ENCODE measurements around the gene HS6ST2. TPM values are rescaled to one million over a fixed set of nuclear protein-coding genes. Genes with fewer than 3 reads are reported as not detected.

HS6ST2 gene
- total and polyA plus RNA-seq, 9 of the 15 experiments (the other 6 are each of a cell fraction or from before 2014, with no cell fraction given) = not detected

- no peak for TF ChIP-seq SRSF1 (IDR thresholded peaks at IDR 0.05; ENCODE audit: low read depth, low read length)
- no peak for TF ChIP-seq STAG1 (CRISPR knock-in tag; IDR thresholded peaks at IDR 0.05; ENCODE audit: borderline replicate concordance)
- no peak for TF ChIP-seq HLTF (IDR thresholded peaks at IDR 0.05)
These were observed 373.5 kb downstream of the HS6ST2 start (continued) for GRCh38 chrX:132584936-132585335.

GRCh38 chrX:132576939-132577338 lies 381.5 kb downstream of the HS6ST2 start:
- no peak for ATAC-seq
- no peak overlapping the region for H3K4me2 ChIP-seq (ENCODE audit: insufficient read depth, low read length)
- ChIA-PET CTCF (ENCODE audit: low intra/inter-chr PET ratio) (no interaction called here), POLR2A (no interaction called here)
- DNase-seq (ENCODE audit: extremely low read depth in 1 of 4, low spot score in 3 of 4) = no peak
- no TSS peak for BruUV-seq (replicated peaks)
- in situ Hi-C loops (cut with MboI) (no loop called here), intact Hi-C loops (cut with micrococcal nuclease) (no loop called here)
- no peaks in the 10 kb centered on the region for H3K27me3 ChIP-seq (ENCODE audit: control insufficient read depth in 2 of 2, insufficient read depth in 2 of 2, low read length in 2 of 2)
- 0% methylated on average over 2 of the region's 2 CpGs for WGBS (ENCODE audit: insufficient coverage, low coverage, missing lambda C conversion rate)
- no peak overlapping the region for H3K4me3 ChIP-seq
- no peak for FAIRE-seq
- no peaks in the 10 kb centered on the region for H3K79me2 ChIP-seq (ENCODE audit: control insufficient read depth, insufficient read depth, low read length)
- H4K20me1 ChIP-seq (replicated peaks; ENCODE audit: control insufficient read depth, insufficient read depth, low read length) = no peaks in the 10 kb centered on the region
- H3K27ac ChIP-seq (ENCODE audit: extremely low read depth, low read depth, low read length) = no peak overlapping the region
- H3K36me3 ChIP-seq (ENCODE audit: control insufficient read depth, insufficient read depth, low read length) = no peaks in the 10 kb centered on the region
- no peaks in the 10 kb centered on the region for H3K9me3 ChIP-seq (replicated peaks; ENCODE audit: control insufficient read depth, insufficient read depth, low read depth, low read length)
- H3K9me1 ChIP-seq (ENCODE audit: control insufficient read depth, insufficient read depth, low read length) = no peaks in the 10 kb centered on the region
- no peak overlapping the region for H2AFZ ChIP-seq (ENCODE audit: low read depth, low read length)
- H3K4me1 ChIP-seq (replicated peaks in 1 of 2; ENCODE audit: control insufficient read depth in 2 of 2, insufficient read depth in 2 of 2, low read length in 2 of 2) = no peaks in the 10 kb centered on the region
- no peak overlapping the region for H3K9ac ChIP-seq (ENCODE audit: insufficient read depth in 1 of 2, low read depth in 2 of 2, low read length in 2 of 2)
- TF ChIP-seq BRF1 (IDR thresholded peaks at IDR 0.05; ENCODE audit: borderline replicate concordance, extremely low read depth, insufficient read length) (no peak), SREBF1 (IDR thresholded peaks at IDR 0.05; ENCODE audit: borderline replicate concordance, low read depth, low read length) (no peak), ZNF444 (CRISPR knock-in tag; IDR thresholded peaks at IDR 0.05) (no peak), ZNF431 (CRISPR knock-in tag; IDR thresholded peaks at IDR 0.05) (no peak), GTF2F1 (IDR thresholded peaks at IDR 0.05; ENCODE audit: low read depth, low read length) (no peak), TRIM25 (IDR thresholded peaks at IDR 0.05; ENCODE audit: borderline replicate concordance) (no peak), CEBPZ (IDR thresholded peaks at IDR 0.05; ENCODE audit: borderline replicate concordance, low read depth, low read length) (no peak), PRMT5 (CRISPR knock-in tag; IDR thresholded peaks at IDR 0.05) (no peak), XRCC5 (IDR thresholded peaks at IDR 0.05; ENCODE audit: low read depth, low read length) (no peak), HSF4 (CRISPR knock-in tag; IDR thresholded peaks at IDR 0.05; ENCODE audit: borderline replicate concordance) (no peak)
- TF ChIP-seq, protein P1, sequence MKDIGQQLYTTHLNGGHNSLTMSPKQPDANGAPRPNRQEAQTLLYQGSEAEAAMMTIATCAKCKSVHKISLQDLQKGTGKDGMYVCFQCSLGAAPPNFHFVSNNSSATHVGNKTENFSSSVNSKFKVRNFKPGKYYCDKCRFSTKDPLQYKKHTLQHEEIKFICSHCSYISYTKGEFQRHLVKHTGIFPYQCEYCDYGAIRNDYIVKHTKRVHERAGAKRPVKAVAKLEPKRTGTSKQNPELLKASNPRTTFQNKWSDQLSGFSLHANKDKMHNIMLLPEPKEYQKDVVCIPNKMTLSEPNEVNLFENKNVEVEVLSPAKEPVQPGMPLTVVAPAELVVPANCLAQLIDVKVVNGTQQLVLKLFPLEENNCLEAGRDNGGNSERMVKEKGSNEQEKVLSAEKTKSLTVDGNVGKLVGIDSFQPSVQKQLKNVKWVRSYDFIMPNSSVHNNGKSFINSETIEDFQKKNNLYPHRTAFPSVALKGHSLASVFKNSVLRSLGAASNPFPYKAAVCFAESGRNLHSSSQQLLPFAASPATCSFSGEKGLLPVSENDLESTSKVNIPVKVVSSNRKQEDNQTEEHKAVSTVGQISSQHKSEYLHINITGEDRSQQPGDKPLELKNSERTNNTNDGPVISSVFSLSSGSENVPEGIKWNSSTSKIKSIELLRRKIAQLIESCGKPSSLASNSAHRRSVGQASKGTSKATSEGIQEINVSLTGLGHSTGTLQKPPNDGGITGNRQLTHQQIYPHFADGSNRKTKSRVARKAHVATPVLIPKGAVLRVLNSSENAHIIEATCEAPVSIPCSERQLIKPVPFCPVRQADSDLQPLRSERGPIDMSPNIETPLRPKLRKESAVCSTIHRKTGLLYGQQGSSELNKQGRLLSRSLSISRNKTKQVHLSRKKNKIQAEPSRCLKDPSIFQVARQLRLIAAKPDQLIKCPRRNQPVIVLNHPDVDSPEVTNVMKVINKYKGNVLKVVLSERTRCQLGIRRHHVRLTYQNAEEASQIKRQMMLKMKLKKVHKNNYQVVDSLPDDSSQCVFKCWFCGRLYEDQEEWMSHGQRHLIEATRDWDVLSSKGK (CRISPR knock-in tag; IDR thresholded peaks at IDR 0.05) = no peak

Data from K562 (cell line).